Panc1 (cell line): Measurements from ENCODE around the gene GPRASP1.
"Not testable (repeated sequence)": the region's sequence is repeated elsewhere in the genome, so short reads cannot be mapped to it uniquely, and the experiment has no call there.

Experiments used
- CTCF ChIP-seq: fragments of 450-650 bp; IDR thresholded peaks from 2 replicates; pipeline ENCODE4 v1.5.1; 2017; ENCODE audit warnings: mild to moderate bottlenecking
- POLR2AphosphoS5 ChIP-seq: IDR thresholded peaks from 2 replicates; pipeline ENCODE4 v1.6.1; 2012; ENCODE audit warnings: mild to moderate bottlenecking, low read depth, low read length, moderate library complexity
- REST ChIP-seq, 2 experiments: IDR thresholded peaks; 2 replicates each; pipeline ENCODE4 v1.6.1; 2011 to 2012; ENCODE audit warnings: low read depth in 2 of 2, control low read depth in 1 of 2, low read length in 1 of 2, mild to moderate bottlenecking in 1 of 2, moderate library complexity in 1 of 2; ENCODE audit not compliant: insufficient read depth in 1 of 2
- TCF7L2 ChIP-seq: IDR thresholded peaks from 2 replicates; pipeline ENCODE4 v1.6.1; 2011; ENCODE audit warnings: mild to moderate bottlenecking, low read depth, low read length, inconsistent platforms

DNA sequence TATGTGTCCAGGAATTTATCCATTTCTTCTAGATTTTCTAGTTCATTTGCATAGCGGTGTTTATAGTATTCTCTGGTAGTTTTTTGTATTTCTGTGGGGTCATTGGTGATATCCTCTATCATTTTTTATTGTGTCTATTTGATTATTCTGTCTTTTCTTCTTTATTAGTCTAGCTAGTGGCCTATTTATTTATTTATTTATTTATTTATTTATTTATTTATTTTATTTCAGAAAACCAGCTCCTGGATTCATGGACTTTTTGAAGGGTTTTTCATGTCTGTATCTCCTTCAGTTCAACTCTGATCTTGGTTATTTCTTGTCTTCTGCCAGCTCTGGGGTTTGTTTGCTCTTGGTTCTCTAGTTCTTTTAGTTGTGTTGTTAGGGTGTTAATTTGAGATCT is 26.2 kb downstream of the GPRASP1 start:
- TF ChIP-seq CTCF; POLR2AphosphoS5; REST (IDR thresholded peaks at IDR 0.05; ENCODE audit: insufficient read depth in 1 of 2, low read depth in 2 of 2, low read length in 1 of 2); TCF7L2: not testable (repeated sequence)
